ENCODE measurements around the gene GLDN.

GLDN gene

GRCh38 chr15:51366071-51366470 lies 24.6 kb downstream of the GLDN start:
- no peak for TF ChIP-seq CTCF (IDR thresholded peaks at IDR 0.05; ENCODE audit: low read depth, low read length)
- H3K4me3 ChIP-seq (replicated peaks in 1 of 2; ENCODE audit: low read depth in 2 of 2, low read length in 2 of 2): no peak overlapping the region
- no peak for DNase-seq (ENCODE audit: low read depth in 2 of 2)

- no peak overlapping the region for H3K4me3 ChIP-seq (replicated peaks in 1 of 2; ENCODE audit: low read depth in 2 of 2, low read length in 2 of 2)
- TF ChIP-seq CTCF (IDR thresholded peaks at IDR 0.05; ENCODE audit: low read depth, low read length): peak; percentile 23
- DNase-seq (ENCODE audit: low read depth in 2 of 2): peak; percentile 84
Measured at GRCh38 chr15:51366920-51367319, 25.5 kb downstream of the GLDN start.

- DNase-seq (ENCODE audit: low read depth in 2 of 2): peak in 1 of 2 donors; percentile 54
- no peak overlapping the region for H3K4me3 ChIP-seq (replicated peaks in 1 of 2; ENCODE audit: low read depth in 2 of 2, low read length in 2 of 2)
- TF ChIP-seq CTCF (IDR thresholded peaks at IDR 0.05; ENCODE audit: low read depth, low read length): no peak
Measured at GRCh38 chr15:51367322-51367976, 26.0 kb downstream of the GLDN start.

GRCh38 chr15:51368307-51368706 lies 26.9 kb downstream of the GLDN start:
- no peak overlapping the region for H3K4me3 ChIP-seq (replicated peaks in 1 of 2; ENCODE audit: low read depth in 2 of 2, low read length in 2 of 2)
- no peak for DNase-seq (ENCODE audit: low read depth in 2 of 2)
- TF ChIP-seq CTCF (IDR thresholded peaks at IDR 0.05; ENCODE audit: low read depth, low read length): no peak

- peak; percentile 30 to 74 for DNase-seq (ENCODE audit: low read depth in 2 of 2)
- no peak overlapping the region for H3K4me3 ChIP-seq (replicated peaks in 1 of 2; ENCODE audit: low read depth in 2 of 2, low read length in 2 of 2)
- TF ChIP-seq CTCF (IDR thresholded peaks at IDR 0.05; ENCODE audit: low read depth, low read length): no peak
Measured at GRCh38 chr15:51368751-51369450, 27.4 kb downstream of the GLDN start.

GRCh38 chr15:51369451-51369761 lies 28.0 kb downstream of the GLDN start:
- no peak for TF ChIP-seq CTCF (IDR thresholded peaks at IDR 0.05; ENCODE audit: low read depth, low read length)
- H3K4me3 ChIP-seq (replicated peaks in 1 of 2; ENCODE audit: low read depth in 2 of 2, low read length in 2 of 2): no peak overlapping the region

More at GRCh38 chr15:51369451-51369761, 28.0 kb downstream of the GLDN start:
- no peak for DNase-seq (ENCODE audit: low read depth in 2 of 2)
